GM19452 (cell line): ENCODE data around the gene RAB8B.
"Not testable (repeated sequence)": the region's sequence is repeated elsewhere in the genome, so short reads cannot be mapped to it uniquely, and the experiment has no call there.

Experiments
- ATAC-seq: cut with Tn5 transposase; IDR thresholded peaks from one replicate; pipeline ENCODE4 v1.9.1; 2021; ENCODE audit not compliant: unreplicated experiment

Gene RAB8B

GRCh38 chr15:63233667-63234423, 44.4 kb downstream of the RAB8B start:
- ATAC-seq, result no peak

- no peak for ATAC-seq
Observed at GRCh38 chr15:63234451-63234870, 45.1 kb downstream of the RAB8B start.

GRCh38 chr15:63236272-63236671, 46.9 kb downstream of the RAB8B start:
- ATAC-seq, result no peak

GRCh38 chr15:63237086-63237485, 47.7 kb downstream of the RAB8B start:
- ATAC-seq, result not testable (repeated sequence)

- no peak for ATAC-seq
Observed at GRCh38 chr15:63238171-63238570, 48.8 kb downstream of the RAB8B start.

GRCh38 chr15:63238796-63239195, 49.4 kb downstream of the RAB8B start:
- ATAC-seq, result no peak

GRCh38 chr15:63240109-63240508, 50.7 kb downstream of the RAB8B start:
- ATAC-seq, result no peak

GRCh38 chr15:63241316-63241715, 51.9 kb downstream of the RAB8B start:
- no peak for ATAC-seq

- no peak for ATAC-seq
Observed at GRCh38 chr15:63243101-63243500, 53.7 kb downstream of the RAB8B start.

GRCh38 chr15:63243776-63244175, 54.4 kb downstream of the RAB8B start:
- ATAC-seq, result no peak

GRCh38 chr15:63244399-63244798, 55.0 kb downstream of the RAB8B start:
- no peak for ATAC-seq

GRCh38 chr15:63244976-63245645, 55.7 kb downstream of the RAB8B start:
- no peak for ATAC-seq

- no peak for ATAC-seq
Observed at GRCh38 chr15:63246691-63247469, 57.5 kb downstream of the RAB8B start.

- ATAC-seq, result no peak
Observed at GRCh38 chr15:63250312-63250965, 61.0 kb downstream of the RAB8B start.

GRCh38 chr15:63251701-63252100, 62.3 kb downstream of the RAB8B start:
- ATAC-seq, result no peak

GRCh38 chr15:63252292-63252691, 62.9 kb downstream of the RAB8B start:
- ATAC-seq, result no peak

- ATAC-seq, result no peak
Observed at GRCh38 chr15:63254991-63255390, 65.6 kb downstream of the RAB8B start.

- ATAC-seq, result no peak
Observed at GRCh38 chr15:63255489-63255990, 66.1 kb downstream of the RAB8B start.

GRCh38 chr15:63256433-63257274, 67.2 kb downstream of the RAB8B start:
- ATAC-seq, result no peak

GRCh38 chr15:63258658-63259057, 69.3 kb downstream of the RAB8B start:
- no peak for ATAC-seq
